Measurements from ENCODE around the gene LRRC10B. TPM values are rescaled to one million over a fixed set of nuclear protein-coding genes. Genes with fewer than 3 reads are reported as not detected.
A peak's percentile ranks its signal among the peaks of the same experiment; 100 is the strongest.
"Not testable (repeated sequence)": the region's sequence is repeated elsewhere in the genome, so short reads cannot be mapped to it uniquely, and the experiment has no call there.

The LRRC10B gene
- total RNA-seq (not detected), polyA plus RNA-seq (2.7 TPM)

DNA sequence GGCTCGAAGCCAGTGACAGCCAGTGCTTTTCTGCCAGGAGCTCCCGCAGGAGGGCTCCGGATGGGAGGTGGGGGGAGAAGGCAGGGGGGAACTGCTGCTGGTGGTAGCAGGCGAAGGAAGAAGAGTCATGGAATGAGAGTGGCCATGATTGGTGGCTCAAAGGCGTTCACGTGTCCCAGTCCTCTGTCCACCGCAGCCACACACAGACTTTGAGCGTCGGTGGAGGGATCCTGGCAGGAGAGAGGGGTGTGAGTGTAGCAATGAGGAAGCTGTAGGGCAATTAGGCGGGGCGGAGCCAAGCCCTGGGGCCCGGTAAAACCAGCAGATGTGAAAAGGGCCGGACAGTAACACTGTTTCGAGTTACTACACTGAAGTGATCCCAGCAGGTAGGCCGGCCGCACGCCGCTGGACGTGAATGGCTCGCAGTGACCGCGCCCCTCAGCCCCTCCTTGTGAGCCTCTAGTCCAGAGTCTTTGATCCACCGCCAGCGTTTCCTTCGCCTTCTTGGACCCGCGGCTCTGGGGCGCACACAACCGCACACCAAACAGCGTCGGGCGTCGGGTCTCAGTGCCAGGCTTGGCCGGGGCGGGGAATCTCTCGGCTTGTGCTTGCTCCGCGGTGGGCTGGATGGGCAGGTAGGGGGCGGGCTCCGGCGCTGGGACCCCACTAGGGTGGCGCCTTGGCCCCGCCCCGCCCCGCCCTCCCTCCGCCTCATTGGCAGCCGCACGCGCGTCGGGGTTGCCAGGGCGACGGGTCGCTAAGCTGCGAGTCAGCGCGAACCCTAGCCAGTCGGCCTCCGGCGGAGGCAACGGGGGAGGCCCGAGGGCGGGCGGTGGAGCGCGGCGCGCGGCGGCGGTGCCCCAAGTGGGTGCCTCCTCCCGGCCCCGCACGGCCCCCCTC is at the start of gene LRRC10B:
Gene LRRC10B (plus strand): TSS at position 788 of the 900 bp plus-strand sequence. CDS start 250 bp downstream, outside the sequence.
- H3K27ac ChIP-seq (ENCODE audit: low read depth), result no peak within 1 kb of the TSS
- H3K4me3 ChIP-seq (ENCODE audit: low read depth, low read length), result peak within 1 kb of the TSS; percentile 14
- H3K36me3 ChIP-seq (ENCODE audit: insufficient read depth), result no peaks in the 10 kb centered on the region
- no peaks in the 10 kb centered on the region for H3K4me1 ChIP-seq (ENCODE audit: insufficient read depth)
- 2% methylated on average over 74 of the region's 74 CpGs for WGBS
- DNase-seq (ENCODE audit: extremely low spot score), result no peak

DNA sequence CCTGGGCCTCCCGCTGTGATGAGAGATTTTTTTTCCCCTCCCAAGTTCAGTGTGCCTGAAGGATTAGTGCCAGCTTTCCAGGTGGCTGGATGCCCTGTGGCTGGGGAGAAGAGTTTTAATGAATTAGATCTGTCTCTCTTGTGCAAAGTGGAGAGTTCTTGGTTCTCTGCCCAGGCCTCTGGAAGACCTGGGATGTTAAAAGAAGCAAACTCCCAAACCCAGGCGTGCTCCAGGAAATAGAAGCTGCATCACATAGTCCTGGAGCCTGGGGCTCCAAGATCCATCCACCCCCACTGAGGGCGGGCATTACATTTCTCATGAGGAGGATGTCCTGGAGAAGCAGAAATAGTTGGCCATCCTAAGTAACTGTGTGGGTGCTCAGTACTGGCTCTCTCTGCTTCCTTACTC is 48.1 kb upstream of the LRRC10B start:
- Histone ChIP-seq H3K27ac (ENCODE audit: low read depth) (no peak overlapping the region), H3K36me3 (ENCODE audit: insufficient read depth) (no peaks in the 10 kb centered on the region), H3K4me3 (ENCODE audit: low read depth, low read length) (no peak overlapping the region), H3K4me1 (ENCODE audit: insufficient read depth) (no peaks in the 10 kb centered on the region)
- DNase-seq (ENCODE audit: extremely low spot score), result no peak
- WGBS, result 64% methylated on average over 3 of the region's 3 CpGs

DNA sequence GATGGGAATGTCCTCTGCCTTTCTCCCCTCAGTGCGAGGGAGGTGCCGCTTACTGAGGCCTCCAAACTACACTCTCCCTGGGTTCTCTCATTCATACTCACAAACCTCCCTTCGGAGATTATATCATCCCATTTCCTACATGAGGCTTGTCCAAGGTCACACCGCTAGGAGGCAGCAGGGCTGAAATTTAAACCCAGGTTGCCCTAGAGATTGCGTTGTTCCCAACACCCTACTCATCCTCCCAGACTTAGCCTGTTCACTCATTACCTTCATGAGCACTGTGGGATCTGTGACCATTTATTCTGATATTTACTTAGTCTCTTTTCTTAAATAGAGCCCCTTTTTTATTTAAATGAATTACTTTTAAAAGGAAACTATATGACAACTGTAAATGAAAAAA is 47.6 kb upstream of the LRRC10B start:
- no peak for DNase-seq (ENCODE audit: extremely low spot score)
- WGBS, result 86% methylated on average over 5 of the region's 5 CpGs
- Histone ChIP-seq H3K4me1 (ENCODE audit: insufficient read depth) (no peaks in the 10 kb centered on the region), H3K27ac (ENCODE audit: low read depth) (no peak overlapping the region), H3K4me3 (ENCODE audit: low read depth, low read length) (no peak overlapping the region), H3K36me3 (ENCODE audit: insufficient read depth) (no peaks in the 10 kb centered on the region)

DNA sequence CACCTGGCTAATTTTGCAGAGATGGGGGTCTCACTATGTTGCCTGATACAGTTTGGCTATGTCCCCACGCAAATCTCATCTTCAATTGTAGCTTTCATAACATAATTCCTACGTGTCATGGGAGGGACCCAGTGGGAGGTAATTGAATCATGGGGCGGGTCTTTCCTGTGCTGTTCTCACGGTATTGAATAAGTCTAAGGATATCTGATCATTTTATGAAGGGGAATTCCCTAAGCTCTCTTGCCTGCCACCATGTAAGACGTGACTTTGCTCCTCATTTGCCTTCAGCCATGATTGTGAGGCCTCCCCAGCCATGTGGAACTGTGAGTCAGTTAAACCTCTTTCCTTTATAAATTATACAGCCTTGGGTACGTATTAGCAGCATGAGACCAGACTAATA is 40.9 kb upstream of the LRRC10B start:
- H3K36me3 ChIP-seq (ENCODE audit: insufficient read depth); H3K27ac ChIP-seq (ENCODE audit: low read depth); H3K4me1 ChIP-seq (ENCODE audit: insufficient read depth); DNase-seq (ENCODE audit: extremely low spot score); H3K4me3 ChIP-seq (ENCODE audit: low read depth, low read length): not testable (repeated sequence)
- WGBS, result 85% methylated on average over 6 of the region's 6 CpGs

DNA sequence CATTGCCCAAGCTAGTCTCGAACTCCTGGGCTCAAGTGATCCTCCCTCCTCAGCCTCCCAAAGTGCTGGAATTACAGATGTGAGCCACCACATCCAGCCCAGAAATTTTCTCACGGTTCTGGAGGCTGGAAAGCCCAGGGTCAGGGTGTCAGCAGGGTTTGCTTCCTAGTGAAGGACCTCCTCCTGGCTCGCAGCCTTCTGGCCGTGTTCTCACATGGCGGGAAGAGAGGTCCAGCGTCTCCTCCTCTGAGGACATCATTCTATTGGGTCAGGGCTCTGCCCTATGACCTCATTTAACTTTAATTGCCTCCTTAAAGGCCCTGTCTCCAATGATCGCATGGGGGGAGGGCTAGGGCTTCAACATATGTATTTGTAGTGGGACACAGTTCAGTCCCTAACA is 40.5 kb upstream of the LRRC10B start:
- Histone ChIP-seq H3K27ac (ENCODE audit: low read depth) (no peak overlapping the region), H3K4me3 (ENCODE audit: low read depth, low read length) (no peak overlapping the region), H3K4me1 (ENCODE audit: insufficient read depth) (no peaks in the 10 kb centered on the region), H3K36me3 (ENCODE audit: insufficient read depth) (no peaks in the 10 kb centered on the region)
- 63% methylated on average over 7 of the region's 7 CpGs for WGBS
- no peak for DNase-seq (ENCODE audit: extremely low spot score)

DNA sequence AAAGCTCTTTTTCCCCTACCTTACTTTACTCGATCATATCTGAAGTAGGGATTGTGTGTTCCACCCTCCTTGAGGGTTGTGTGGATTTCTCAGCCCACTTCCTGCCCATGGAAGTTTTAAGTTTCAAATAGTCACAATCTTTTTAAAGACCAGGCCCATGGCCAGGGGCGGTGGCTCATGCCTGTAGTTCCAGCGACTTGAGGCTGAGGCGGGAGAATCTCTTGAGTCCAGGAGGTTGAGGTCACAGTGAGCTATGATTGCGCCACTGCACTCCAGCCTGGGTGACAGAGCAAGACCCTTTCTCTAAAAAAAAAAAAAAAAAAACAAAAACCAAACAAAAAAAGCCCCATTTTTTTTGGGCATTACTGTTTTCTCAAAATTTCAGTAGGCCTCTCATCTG is 36.3 kb upstream of the LRRC10B start:
- Histone ChIP-seq H3K4me3 (ENCODE audit: low read depth, low read length) (no peak overlapping the region), H3K36me3 (ENCODE audit: insufficient read depth) (no peaks in the 10 kb centered on the region), H3K4me1 (ENCODE audit: insufficient read depth) (no peaks in the 10 kb centered on the region), H3K27ac (ENCODE audit: low read depth) (no peak overlapping the region)
- DNase-seq (ENCODE audit: extremely low spot score), result no peak
- 58% methylated on average over 5 of the region's 5 CpGs for WGBS

DNA sequence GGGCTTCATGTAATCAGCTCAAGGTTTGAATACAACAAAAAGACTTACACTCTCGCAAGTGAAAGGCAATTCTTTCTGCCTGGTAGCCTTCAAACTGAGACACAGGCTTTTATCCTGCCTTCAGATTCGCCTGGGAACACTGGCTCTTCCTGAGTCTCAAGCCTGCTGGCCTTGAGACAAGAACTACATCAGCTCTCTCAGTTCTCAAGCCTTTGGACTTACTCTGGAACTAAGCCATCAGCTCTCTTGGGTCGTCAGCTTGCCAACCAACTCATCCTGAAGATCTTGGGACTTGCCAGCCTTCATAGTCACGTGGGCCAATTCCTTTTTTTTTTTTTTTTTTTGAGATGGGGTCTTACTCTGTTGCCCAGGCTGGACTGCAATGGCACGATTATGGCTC is 35.7 kb upstream of the LRRC10B start:
- no peak overlapping the region for H3K4me3 ChIP-seq (ENCODE audit: low read depth, low read length)
- H3K27ac ChIP-seq (ENCODE audit: low read depth), result no peak overlapping the region
- 61% methylated on average over 5 of the region's 5 CpGs for WGBS
- H3K36me3 ChIP-seq (ENCODE audit: insufficient read depth), result no peaks in the 10 kb centered on the region
- H3K4me1 ChIP-seq (ENCODE audit: insufficient read depth), result no peaks in the 10 kb centered on the region
- DNase-seq (ENCODE audit: extremely low spot score), result no peak

DNA sequence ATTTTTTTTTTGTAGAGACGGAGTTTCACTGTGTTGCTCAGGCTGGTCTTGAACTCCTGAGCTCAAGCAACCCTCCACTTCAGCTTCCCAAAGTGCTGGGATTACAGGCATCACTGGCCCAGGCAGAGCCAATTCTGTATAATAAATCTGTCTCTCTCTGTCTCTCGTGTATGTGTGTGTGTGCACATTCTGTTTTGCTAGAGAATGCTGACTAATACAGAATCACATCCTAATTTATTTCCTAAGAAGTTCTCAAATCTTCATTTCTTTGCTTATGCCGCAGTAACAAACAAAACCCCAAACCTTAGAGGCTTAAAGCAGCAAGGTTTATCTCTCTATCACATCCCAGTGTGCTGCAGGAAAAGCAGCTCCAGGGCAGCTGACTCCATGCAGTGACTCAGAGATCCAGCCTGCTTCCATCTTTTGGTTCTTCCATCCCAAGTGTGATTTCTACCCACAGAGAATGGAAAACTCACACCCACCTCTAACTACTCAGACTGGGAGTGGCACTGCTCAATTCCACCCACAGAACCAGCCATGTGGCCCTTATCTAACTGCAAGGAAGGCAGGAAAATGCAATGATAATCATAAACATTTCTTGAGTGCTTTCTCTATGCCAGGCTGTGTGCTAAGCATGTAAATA is 35.1 kb upstream of the LRRC10B start:
- DNase-seq (ENCODE audit: extremely low spot score), result no peak
- no peak overlapping the region for H3K4me3 ChIP-seq (ENCODE audit: low read depth, low read length)
- 76% methylated on average over 3 of the region's 3 CpGs for WGBS
- no peak overlapping the region for H3K27ac ChIP-seq (ENCODE audit: low read depth)
- H3K36me3 ChIP-seq (ENCODE audit: insufficient read depth), result no peaks in the 10 kb centered on the region
- H3K4me1 ChIP-seq (ENCODE audit: insufficient read depth), result no peaks in the 10 kb centered on the region

DNA sequence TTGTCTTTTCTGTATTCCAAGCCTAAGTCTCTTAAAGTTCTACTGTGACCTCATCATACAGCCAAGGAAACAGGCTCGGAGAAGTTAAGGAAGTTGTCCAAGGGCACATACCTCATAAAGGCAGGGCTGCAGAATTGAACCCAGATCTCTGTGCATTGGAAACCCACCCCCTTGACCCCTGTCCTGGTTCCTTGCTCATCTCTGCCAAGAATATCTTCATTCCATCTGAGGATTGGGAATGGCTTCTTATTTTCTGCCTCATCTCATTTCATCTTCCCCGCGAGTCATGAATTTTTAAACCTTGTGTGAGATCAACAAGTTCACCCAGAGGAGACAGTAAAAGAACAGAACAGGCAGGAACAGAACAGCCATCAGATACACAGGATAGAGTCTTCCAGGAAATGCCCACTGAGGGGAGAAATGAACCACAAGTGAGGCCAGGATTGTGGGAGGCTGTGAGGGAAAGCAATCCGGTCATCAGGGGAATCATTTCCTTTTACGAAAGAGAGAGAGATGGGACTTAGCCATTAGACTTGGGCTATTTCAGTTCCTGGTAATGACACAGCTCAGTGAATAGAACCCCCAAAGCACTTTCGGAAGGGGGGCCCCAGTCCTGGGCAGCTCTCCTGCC is 34.4 kb upstream of the LRRC10B start:
- H3K27ac ChIP-seq (ENCODE audit: low read depth), result no peak overlapping the region
- DNase-seq (ENCODE audit: extremely low spot score), result no peak
- H3K36me3 ChIP-seq (ENCODE audit: insufficient read depth), result no peaks in the 10 kb centered on the region
- H3K4me1 ChIP-seq (ENCODE audit: insufficient read depth), result no peaks in the 10 kb centered on the region
- 83% methylated on average over 6 of the region's 6 CpGs for WGBS
- no peak overlapping the region for H3K4me3 ChIP-seq (ENCODE audit: low read depth, low read length)

DNA sequence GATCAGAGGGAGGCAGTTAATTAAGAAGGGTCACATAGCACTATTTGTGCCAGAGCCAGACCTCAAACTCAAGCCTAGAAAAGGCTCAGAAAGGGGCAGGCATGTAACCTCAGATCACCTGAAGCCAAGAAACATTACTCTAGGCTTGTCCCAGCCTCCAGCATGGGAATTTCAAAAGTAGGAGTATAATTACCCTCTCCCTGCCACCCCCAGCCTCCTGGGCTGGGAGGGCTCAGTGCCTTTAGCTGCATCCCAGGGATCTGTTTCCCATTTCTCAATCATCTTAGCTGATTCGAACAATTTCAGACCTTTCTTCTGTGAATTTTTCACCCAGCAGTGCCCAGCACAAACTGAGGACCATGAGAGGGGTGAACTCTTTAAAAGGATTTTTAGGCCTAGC is 33.1 kb upstream of the LRRC10B start:
- Histone ChIP-seq H3K36me3 (ENCODE audit: insufficient read depth) (no peaks in the 10 kb centered on the region), H3K27ac (ENCODE audit: low read depth) (no peak overlapping the region), H3K4me1 (ENCODE audit: insufficient read depth) (no peaks in the 10 kb centered on the region), H3K4me3 (ENCODE audit: low read depth, low read length) (no peak overlapping the region)
- DNase-seq (ENCODE audit: extremely low spot score), result no peak
- WGBS, result 97% methylated on average over 1 of the region's 1 CpG

DNA sequence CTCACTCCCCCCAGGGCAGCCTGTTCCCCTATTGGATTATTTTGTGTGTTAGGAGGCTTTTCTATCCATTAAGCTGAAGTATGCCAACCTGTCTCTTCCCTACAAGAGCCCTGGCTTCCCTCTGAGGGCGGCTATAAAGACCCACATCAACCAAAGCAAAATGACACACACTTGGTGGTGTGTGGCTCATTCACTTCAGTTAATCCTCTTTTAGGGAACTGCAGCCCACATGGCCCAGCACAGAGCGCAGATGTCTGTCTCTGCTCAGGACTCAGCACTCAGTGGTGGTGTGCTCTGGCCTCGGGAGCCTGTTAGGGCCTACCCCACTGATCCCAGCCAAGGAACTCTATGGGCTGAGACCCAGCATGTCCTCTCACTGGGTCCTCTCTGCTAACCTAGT is 32.2 kb upstream of the LRRC10B start:
- no peaks in the 10 kb centered on the region for H3K4me1 ChIP-seq (ENCODE audit: insufficient read depth)
- no peaks in the 10 kb centered on the region for H3K36me3 ChIP-seq (ENCODE audit: insufficient read depth)
- WGBS, result 92% methylated on average over 3 of the region's 3 CpGs
- no peak overlapping the region for H3K27ac ChIP-seq (ENCODE audit: low read depth)
- DNase-seq (ENCODE audit: extremely low spot score), result no peak
- H3K4me3 ChIP-seq (ENCODE audit: low read depth, low read length), result no peak overlapping the region

DNA sequence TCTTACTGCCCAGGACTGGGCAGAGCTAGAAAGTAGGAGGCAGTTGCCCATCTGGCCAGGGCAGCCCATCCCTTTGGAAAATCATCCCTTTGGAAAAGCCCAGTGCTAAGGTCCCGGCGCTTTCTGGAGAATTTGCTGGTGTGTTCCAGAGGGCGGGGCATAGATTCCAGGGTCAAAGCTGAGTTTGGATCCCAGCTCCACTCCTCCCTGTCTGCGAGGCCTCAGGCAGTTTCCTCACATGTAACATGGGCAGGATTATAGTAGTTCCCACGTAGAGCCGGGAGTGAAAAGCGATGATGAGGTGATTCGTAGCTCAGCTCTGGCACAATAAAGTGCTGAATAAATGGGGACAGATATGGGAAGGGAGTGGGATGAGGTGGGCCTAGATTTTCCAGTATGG is 31.4 kb upstream of the LRRC10B start:
- WGBS, result 46% methylated on average over 8 of the region's 8 CpGs
- Histone ChIP-seq H3K27ac (ENCODE audit: low read depth) (no peak overlapping the region), H3K36me3 (ENCODE audit: insufficient read depth) (no peaks in the 10 kb centered on the region), H3K4me3 (ENCODE audit: low read depth, low read length) (no peak overlapping the region), H3K4me1 (ENCODE audit: insufficient read depth) (no peaks in the 10 kb centered on the region)
- DNase-seq (ENCODE audit: extremely low spot score), result no peak

DNA sequence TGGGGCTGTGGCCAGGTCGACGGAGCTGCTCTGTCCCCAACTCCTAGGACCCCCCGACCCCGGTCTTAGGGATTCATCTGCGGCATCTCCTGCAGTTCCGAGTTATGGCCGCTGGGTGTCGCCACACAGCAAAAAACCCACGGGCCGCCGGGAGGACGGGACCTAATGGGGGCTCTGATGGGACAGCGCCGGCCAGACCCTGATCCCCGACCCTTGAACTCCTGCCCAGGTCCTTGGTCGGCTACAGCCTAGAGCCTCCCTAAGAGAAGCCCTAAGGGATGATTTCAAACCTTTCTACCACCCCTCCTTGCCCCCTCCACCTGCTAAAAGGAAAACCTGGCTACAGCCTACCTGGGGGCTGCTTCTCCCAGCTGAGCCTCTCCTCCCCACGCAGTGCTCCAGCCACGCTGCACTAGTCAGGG is 30.8 kb upstream of the LRRC10B start:
- WGBS, result 3% methylated on average over 18 of the region's 18 CpGs
- H3K36me3 ChIP-seq (ENCODE audit: insufficient read depth), result no peaks in the 10 kb centered on the region
- H3K27ac ChIP-seq (ENCODE audit: low read depth), result no peak overlapping the region
- H3K4me1 ChIP-seq (ENCODE audit: insufficient read depth), result no peaks in the 10 kb centered on the region
- no peak for DNase-seq (ENCODE audit: extremely low spot score)
- no peak overlapping the region for H3K4me3 ChIP-seq (ENCODE audit: low read depth, low read length)
